ENCODE results near the gene TMEM94.

Gene TMEM94

DNA sequence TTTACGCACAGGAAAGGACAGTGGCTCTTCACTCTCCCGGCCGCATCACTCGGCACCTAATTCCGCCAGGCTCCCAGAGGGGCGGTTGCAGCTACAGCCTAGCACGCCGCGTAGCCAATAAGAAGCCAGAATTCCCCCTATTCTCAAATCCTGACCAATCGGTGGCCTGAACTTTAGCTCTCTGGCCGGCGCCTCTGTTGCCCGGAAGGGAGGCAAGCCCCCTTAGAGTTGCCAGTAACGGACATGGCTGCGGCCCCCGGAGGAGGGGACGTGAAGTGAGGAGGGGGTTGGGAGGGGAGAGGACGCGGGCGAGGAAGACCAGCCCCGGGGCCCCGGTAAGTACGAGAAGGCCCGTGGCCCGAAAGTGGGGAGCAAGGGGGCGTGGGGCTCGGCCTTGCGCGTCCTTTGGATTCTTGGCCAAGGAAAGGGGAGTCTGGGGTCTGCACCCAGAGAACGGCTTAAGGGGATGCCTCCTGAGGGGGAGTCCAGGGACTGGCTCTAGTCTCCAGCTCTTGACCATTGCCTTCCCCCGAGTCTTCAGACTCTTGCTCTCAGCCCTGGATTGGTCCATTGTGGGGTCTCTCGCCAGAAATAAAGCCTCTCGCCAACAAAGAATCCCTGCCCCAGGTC lies at the start of gene TMEM94:
Gene TMEM94 (plus strand): TSS at position 219 of the 630 bp plus-strand sequence. CDS start 15,271 bp downstream, outside the sequence.
- TF ChIP-seq ZFX (IDR thresholded peaks at IDR 0.05): no peak; the same call in 1 of the 2 replicates
- TF ChIP-seq, protein P1, sequence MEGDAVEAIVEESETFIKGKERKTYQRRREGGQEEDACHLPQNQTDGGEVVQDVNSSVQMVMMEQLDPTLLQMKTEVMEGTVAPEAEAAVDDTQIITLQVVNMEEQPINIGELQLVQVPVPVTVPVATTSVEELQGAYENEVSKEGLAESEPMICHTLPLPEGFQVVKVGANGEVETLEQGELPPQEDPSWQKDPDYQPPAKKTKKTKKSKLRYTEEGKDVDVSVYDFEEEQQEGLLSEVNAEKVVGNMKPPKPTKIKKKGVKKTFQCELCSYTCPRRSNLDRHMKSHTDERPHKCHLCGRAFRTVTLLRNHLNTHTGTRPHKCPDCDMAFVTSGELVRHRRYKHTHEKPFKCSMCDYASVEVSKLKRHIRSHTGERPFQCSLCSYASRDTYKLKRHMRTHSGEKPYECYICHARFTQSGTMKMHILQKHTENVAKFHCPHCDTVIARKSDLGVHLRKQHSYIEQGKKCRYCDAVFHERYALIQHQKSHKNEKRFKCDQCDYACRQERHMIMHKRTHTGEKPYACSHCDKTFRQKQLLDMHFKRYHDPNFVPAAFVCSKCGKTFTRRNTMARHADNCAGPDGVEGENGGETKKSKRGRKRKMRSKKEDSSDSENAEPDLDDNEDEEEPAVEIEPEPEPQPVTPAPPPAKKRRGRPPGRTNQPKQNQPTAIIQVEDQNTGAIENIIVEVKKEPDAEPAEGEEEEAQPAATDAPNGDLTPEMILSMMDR (conservative IDR thresholded peaks at IDR 0.05): no peak
- H3K27ac ChIP-seq: peak within 1 kb of the TSS; percentile 78

GRCh38 chr17:75407655-75408352 lies 48.6 kb upstream of the TMEM94 start:
- no peak overlapping the region; the same call in 1 of the 2 replicates for H3K27ac ChIP-seq
- TF ChIP-seq, protein P1 (conservative IDR thresholded peaks at IDR 0.05): no peak
- no peak for TF ChIP-seq ZFX (IDR thresholded peaks at IDR 0.05)

DNA sequence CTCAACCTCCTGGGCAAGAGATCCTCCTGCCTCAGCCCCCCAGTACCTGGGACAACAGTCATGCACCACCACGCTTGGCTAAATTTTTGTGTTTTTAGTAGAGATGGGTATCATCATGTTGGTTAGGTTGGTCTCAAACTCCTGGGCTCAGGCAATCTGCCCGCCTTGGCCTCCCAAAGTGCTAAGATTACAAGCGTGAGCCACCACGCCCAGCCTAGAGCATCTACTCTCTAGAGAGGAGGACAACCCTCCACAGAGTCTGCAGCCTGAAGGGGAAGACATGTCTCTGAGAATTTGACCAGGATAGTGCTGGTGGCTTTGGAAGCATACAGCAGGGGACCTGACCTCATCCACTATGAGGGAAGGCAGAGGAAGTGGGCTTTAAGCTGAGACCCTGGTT lies 46.3 kb upstream of the TMEM94 start:
- TF ChIP-seq, protein P1 (conservative IDR thresholded peaks at IDR 0.05): no peak
- TF ChIP-seq ZFX (IDR thresholded peaks at IDR 0.05): no peak
- no peak overlapping the region for H3K27ac ChIP-seq

DNA sequence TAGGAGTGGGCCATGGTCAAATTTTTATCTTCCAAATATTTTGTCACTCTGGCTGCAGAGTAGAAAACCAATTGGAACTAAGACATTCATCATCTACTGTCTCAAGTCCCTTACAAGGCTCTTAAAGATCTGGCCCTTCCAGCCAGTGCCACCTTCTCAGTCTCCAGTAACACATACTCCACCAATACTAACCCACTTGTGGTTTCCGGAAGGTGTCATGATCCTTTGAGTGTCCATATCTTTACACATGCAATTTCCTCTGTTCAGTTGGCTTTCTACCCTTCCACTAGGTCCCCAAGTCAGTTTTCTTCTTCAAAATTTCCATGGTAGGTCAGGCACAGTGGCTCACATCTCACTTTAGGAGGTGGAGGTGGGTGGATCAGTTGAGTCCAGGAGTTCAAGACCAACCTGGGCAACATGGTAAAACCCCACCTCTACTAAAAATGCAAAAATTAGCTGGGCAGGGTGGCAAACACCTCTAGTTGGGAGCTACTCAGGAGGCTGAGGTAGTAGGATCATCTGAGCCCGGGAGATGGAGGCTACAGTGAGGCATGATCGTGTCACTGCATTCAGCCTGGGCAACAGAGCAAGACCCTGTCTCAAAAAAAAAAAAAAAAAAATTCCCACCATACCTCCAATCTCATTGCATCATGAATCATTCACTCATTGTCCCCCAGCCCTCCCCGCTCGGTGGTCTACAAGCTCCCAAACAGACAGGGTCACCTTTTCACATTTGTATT lies 44.9 kb upstream of the TMEM94 start:
- H3K27ac ChIP-seq: no peak overlapping the region
- no peak for TF ChIP-seq ZFX (IDR thresholded peaks at IDR 0.05)
- TF ChIP-seq, protein P1 (conservative IDR thresholded peaks at IDR 0.05): no peak

- TF ChIP-seq, protein P1 (conservative IDR thresholded peaks at IDR 0.05): peak; percentile 93
- no peak for TF ChIP-seq ZFX (IDR thresholded peaks at IDR 0.05)
- H3K27ac ChIP-seq: no peak overlapping the region
Observed at GRCh38 chr17:75412455-75413317, 43.7 kb upstream of the TMEM94 start.

DNA sequence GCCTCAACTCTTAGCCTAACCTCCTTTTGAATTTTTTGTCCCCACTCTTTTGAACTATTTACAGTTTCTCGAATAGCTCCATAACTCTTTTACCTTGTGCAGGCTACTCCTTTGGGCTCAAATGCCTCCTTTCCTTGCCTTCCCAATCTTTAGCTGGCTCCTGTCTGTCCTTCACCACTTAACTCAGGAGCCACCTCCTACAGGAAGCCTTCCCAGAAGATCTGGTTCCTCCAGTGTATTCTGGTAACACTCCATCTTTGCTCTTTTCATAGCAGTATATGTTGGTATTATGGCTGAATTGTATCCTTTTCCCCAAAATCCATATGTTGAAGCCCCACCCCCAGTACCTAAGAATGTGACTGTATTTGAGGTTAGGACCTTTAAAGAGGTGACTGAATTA lies 41.9 kb upstream of the TMEM94 start:
- TF ChIP-seq, protein P1 (conservative IDR thresholded peaks at IDR 0.05): no peak
- TF ChIP-seq ZFX (IDR thresholded peaks at IDR 0.05): no peak
- no peak overlapping the region for H3K27ac ChIP-seq

Data from C4-2B (cell line).